Memory B cell (primary cell): ENCODE data around the gene PIGQ.

Experiments used
- ATAC-seq: fragments of 150-1000 bp; cut with Tn5 transposase; 2 replicates; pipeline ENCODE4 v1.10.0; 2021; ENCODE audit warnings: low read depth, mild to moderate bottlenecking, moderate library complexity
- DNase-seq, 2 donors: peaks; one replicate each; pipeline ENCODE4 v3.0.0; 2022; ENCODE audit warnings: low spot score in 2 of 2
- H3K27ac Mint-ChIP-seq: one replicate; pipeline ENCODE4 v1.8.0; 2022; ENCODE audit warnings: mild to moderate bottlenecking, moderate library complexity, mixed read lengths
- H3K27me3 Mint-ChIP-seq: one replicate; pipeline ENCODE4 v1.8.0; 2022; ENCODE audit warnings: mixed read lengths
- H3K36me3 Mint-ChIP-seq: one replicate; pipeline ENCODE4 v1.8.0; 2022; ENCODE audit warnings: mild to moderate bottlenecking, mixed read lengths
- H3K4me1 Mint-ChIP-seq: one replicate; pipeline ENCODE4 v1.8.0; 2022; ENCODE audit warnings: mixed read lengths
- H3K4me3 Mint-ChIP-seq: one replicate; pipeline ENCODE4 v1.8.0; 2022; ENCODE audit warnings: mild to moderate bottlenecking, moderate library complexity, mixed read lengths
- H3K9me3 Mint-ChIP-seq: one replicate; pipeline ENCODE4 v1.8.0; 2022; ENCODE audit warnings: mixed read lengths

PIGQ gene

GRCh38 chr16:569445-570254 is at the start of gene PIGQ:
Gene PIGQ, plus strand, starts transcription at chr16:569968. Its CDS starts 4,107 bp downstream, at chr16:574075.
- Mint-ChIP-seq H3K4me3 (peak within 1 kb of the TSS; percentile 87), H3K27ac (peak within 1 kb of the TSS; percentile 87), H3K36me3 (no peaks in the 10 kb centered on the region), H3K4me1 (peaks cover 24% of the 10 kb centered on the region), H3K9me3 (no peaks in the 10 kb centered on the region), H3K27me3 (no peaks in the 10 kb centered on the region)
- DNase-seq (peak; percentile 47 to 69), ATAC-seq (peak; percentile 75)

GRCh38 chr16:520847-521246 is 48.9 kb upstream of the PIGQ start:
- H3K4me1 Mint-ChIP-seq: peaks cover 11% of the 10 kb centered on the region
- no peaks in the 10 kb centered on the region for H3K27me3 Mint-ChIP-seq
- no peak overlapping the region for H3K4me3 Mint-ChIP-seq
- no peak for ATAC-seq
- no peak for DNase-seq
- no peaks in the 10 kb centered on the region for H3K9me3 Mint-ChIP-seq
- H3K27ac Mint-ChIP-seq: no peak overlapping the region
- no peaks in the 10 kb centered on the region for H3K36me3 Mint-ChIP-seq

GRCh38 chr16:521381-522210 is 48.2 kb upstream of the PIGQ start:
- Mint-ChIP-seq H3K4me3 (no peak overlapping the region), H3K4me1 (peaks cover 13% of the 10 kb centered on the region), H3K27me3 (no peaks in the 10 kb centered on the region), H3K36me3 (no peaks in the 10 kb centered on the region), H3K27ac (no peak overlapping the region), H3K9me3 (no peaks in the 10 kb centered on the region)
- DNase-seq (no peak), ATAC-seq (no peak)

- no peak overlapping the region for H3K27ac Mint-ChIP-seq
- H3K4me1 Mint-ChIP-seq: peaks cover 14% of the 10 kb centered on the region
- H3K4me3 Mint-ChIP-seq: no peak overlapping the region
- no peak for ATAC-seq
- no peaks in the 10 kb centered on the region for H3K9me3 Mint-ChIP-seq
- no peaks in the 10 kb centered on the region for H3K27me3 Mint-ChIP-seq
- no peaks in the 10 kb centered on the region for H3K36me3 Mint-ChIP-seq
- DNase-seq: no peak
Observed at GRCh38 chr16:522320-523096, 47.3 kb upstream of the PIGQ start.

- no peak overlapping the region for H3K4me3 Mint-ChIP-seq
- H3K4me1 Mint-ChIP-seq: peaks cover 14% of the 10 kb centered on the region
- H3K36me3 Mint-ChIP-seq: no peaks in the 10 kb centered on the region
- ATAC-seq: no peak
- H3K27ac Mint-ChIP-seq: no peak overlapping the region
- no peaks in the 10 kb centered on the region for H3K9me3 Mint-ChIP-seq
- H3K27me3 Mint-ChIP-seq: no peaks in the 10 kb centered on the region
- DNase-seq: no peak
Observed at GRCh38 chr16:523097-523741, 46.5 kb upstream of the PIGQ start.

- ATAC-seq (no peak), DNase-seq (no peak)
- Mint-ChIP-seq H3K4me1 (peaks cover 22% of the 10 kb centered on the region), H3K36me3 (no peaks in the 10 kb centered on the region), H3K9me3 (no peaks in the 10 kb centered on the region), H3K4me3 (no peak overlapping the region), H3K27ac (peak overlapping the region; percentile 41), H3K27me3 (no peaks in the 10 kb centered on the region)
Observed at GRCh38 chr16:524274-525040, 45.3 kb upstream of the PIGQ start.

GRCh38 chr16:525123-525519 is 44.6 kb upstream of the PIGQ start:
- Mint-ChIP-seq H3K27me3 (no peaks in the 10 kb centered on the region), H3K9me3 (no peaks in the 10 kb centered on the region), H3K36me3 (no peaks in the 10 kb centered on the region), H3K4me1 (peaks cover 25% of the 10 kb centered on the region), H3K27ac (peak overlapping the region; percentile 75), H3K4me3 (peak overlapping the region; percentile 53)
- DNase-seq: no peak
- ATAC-seq: no peak

- Mint-ChIP-seq H3K4me1 (peaks cover 25% of the 10 kb centered on the region), H3K27ac (peak overlapping the region; percentile 75), H3K36me3 (no peaks in the 10 kb centered on the region), H3K4me3 (peak overlapping the region; percentile 53), H3K27me3 (no peaks in the 10 kb centered on the region), H3K9me3 (no peaks in the 10 kb centered on the region)
- ATAC-seq (no peak), DNase-seq (no peak)
Observed at GRCh38 chr16:525520-526180, 44.1 kb upstream of the PIGQ start.

GRCh38 chr16:526181-527014 is 43.4 kb upstream of the PIGQ start:
- H3K9me3 Mint-ChIP-seq: no peaks in the 10 kb centered on the region
- H3K27ac Mint-ChIP-seq: peak overlapping the region; percentile 35
- no peaks in the 10 kb centered on the region for H3K36me3 Mint-ChIP-seq
- ATAC-seq (no peak), DNase-seq (no peak)
- peaks cover 25% of the 10 kb centered on the region for H3K4me1 Mint-ChIP-seq
- H3K4me3 Mint-ChIP-seq: peak overlapping the region; percentile 77
- H3K27me3 Mint-ChIP-seq: no peaks in the 10 kb centered on the region

- no peaks in the 10 kb centered on the region for H3K36me3 Mint-ChIP-seq
- peak within 1 kb of the TSS; percentile 35 for H3K27ac Mint-ChIP-seq
- DNase-seq (peak; percentile 86 to 96), ATAC-seq (peak; percentile 85)
- H3K4me1 Mint-ChIP-seq: peaks cover 25% of the 10 kb centered on the region
- H3K9me3 Mint-ChIP-seq: no peaks in the 10 kb centered on the region
- H3K27me3 Mint-ChIP-seq: no peaks in the 10 kb centered on the region
- H3K4me3 Mint-ChIP-seq: peak within 1 kb of the TSS; percentile 87
Observed at GRCh38 chr16:527015-527903, 42.5 kb upstream of the PIGQ start, which contains the start of gene CAPN15. Gene CAPN15, plus strand, starts transcription at chr16:527712. Its CDS starts 19,127 bp downstream, at chr16:546839.
